Hematopoietic multipotent progenitor cell treated with erythropoietin and hydrocortisone succinate and interleukin-3 and kit ligand, for 6 days (in vitro differentiated cells): ENCODE results near the gene LIPK.

Source experiments
- DNase-seq: peaks from one replicate; pipeline ENCODE4 v3.0.0-alpha.2; 2015

LIPK gene

DNA sequence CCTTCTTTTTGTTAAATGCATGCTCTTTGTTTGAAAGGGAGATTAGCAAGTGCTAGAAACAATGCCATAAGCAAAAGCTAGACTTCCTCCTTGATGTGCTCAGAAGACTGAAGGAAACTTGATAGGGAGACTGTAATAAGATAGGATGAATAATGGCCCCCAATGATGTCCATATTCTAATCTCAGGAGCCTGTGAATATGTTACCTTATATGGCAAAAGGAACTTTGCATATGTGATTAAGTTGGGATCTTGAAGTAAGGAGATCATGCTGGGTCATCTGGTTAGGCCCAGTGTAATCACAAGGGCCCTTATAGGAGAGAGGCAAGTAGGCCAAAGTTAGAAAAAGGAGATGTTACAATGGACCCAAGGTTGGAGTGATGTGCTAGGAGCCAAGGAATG lies 82.9 kb downstream of the LIPK start:
- DNase-seq: no peak

DNA sequence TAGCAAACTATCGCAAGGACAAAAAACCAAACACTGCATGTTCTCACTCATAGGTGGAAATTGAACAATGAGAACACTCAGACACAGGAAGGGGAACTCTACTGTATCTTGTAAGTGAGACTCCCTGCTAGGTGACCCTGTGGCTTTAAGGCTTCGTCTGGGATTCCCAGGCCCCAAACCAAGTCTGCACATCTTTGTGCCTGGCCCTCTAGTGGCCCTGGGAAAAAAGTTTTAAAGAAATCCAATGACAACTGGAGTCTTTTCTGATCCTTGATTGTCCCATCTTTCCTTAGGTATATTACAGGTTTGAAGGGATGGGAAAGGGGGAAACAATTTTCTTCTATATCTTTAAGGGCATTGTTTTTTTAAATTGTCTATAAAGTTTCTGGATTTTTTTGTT lies 85.9 kb downstream of the LIPK start:
- DNase-seq: peak; percentile 60

DNA sequence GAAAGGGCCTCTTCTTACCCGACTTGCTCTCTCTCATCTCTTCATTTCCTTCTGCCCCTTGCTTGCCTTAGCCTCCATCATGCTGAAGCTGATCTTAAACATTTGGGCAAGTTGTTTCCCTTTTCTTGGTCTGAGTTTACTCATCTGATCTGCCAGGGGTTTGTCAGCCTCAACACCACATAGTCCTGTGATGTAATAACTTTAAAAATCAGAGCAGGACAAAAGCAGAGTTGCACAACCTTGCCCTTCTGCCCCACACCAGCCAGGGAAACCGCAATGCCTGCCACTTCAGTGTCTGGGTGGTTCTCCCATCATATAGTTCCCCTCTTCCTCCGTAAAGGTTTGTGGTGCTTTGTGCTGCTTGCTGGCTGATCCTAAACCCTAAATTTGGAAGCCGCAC lies 86.6 kb downstream of the LIPK start:
- peak; percentile 64 for DNase-seq

DNA sequence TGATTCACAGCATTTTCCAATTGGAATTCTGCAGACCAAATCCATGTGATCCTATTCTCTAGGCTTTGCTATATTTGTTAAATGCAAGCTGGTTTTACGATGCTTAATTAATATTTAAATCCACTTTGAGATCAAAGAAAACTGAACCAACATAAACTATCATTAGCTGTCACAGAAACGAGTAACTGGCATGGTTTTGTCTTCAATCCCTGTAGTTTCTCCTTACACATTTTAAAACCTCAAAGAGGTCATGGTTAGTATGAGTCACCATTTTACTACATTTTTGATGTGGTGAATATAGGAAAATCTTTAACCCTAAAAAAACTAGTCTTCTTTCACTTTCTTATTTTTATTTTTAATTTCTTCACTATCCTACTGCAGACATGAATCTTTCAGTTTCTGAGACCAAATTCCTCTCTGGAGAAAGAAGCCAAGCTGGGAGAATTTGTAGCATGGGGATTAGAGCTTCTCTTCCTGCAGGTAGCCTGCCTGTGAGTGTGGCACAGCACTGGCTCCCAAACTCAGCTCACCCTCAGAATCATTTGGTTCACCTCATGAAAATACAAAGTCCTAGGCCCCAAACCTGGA lies 87.8 kb downstream of the LIPK start:
- DNase-seq: no peak

- DNase-seq: no peak
Observed at GRCh38 chr10:88794731-88795130, 88.7 kb downstream of the LIPK start.

GRCh38 chr10:88800152-88801125 lies 94.4 kb downstream of the LIPK start:
- peak; percentile 84 for DNase-seq
